NB4 (cell line): ENCODE data around the gene PRDX6.

Experiments used
- CTCF ChIP-seq: IDR thresholded peaks from one replicate; pipeline ENCODE4 v1.5.1; 2012; ENCODE audit warnings: low read depth, low read length
- MAX ChIP-seq: IDR thresholded peaks from 2 replicates; pipeline ENCODE4 v1.6.1; 2011; ENCODE audit warnings: low read depth, low read length
- MYC ChIP-seq: IDR thresholded peaks from 2 replicates; pipeline ENCODE4 v1.6.1; 2011; ENCODE audit warnings: low read depth, low read length
- POLR2A ChIP-seq: IDR thresholded peaks from 2 replicates; pipeline ENCODE4 v1.6.1; 2011; ENCODE audit warnings: mild to moderate bottlenecking; ENCODE audit not compliant: insufficient read length; ENCODE audit errors: extremely low read depth

- TF ChIP-seq CTCF, result no peak
- no peak for TF ChIP-seq POLR2A
- no peak for TF ChIP-seq MAX
- no peak for TF ChIP-seq MYC
Observed at GRCh38 chr1:173467426-173467825, 9.7 kb upstream of the PRDX6 start.
